LNCaP clone FGC (cell line): ENCODE results near the gene SIPA1L3.

ENCODE experiments used
- DNase-seq: peaks from one replicate; pipeline ENCODE4 v3.0.0-alpha.2; 2011; ENCODE audit warnings: low read depth
- H3K4me3 ChIP-seq: 2 replicates; pipeline ENCODE4 v1.5.1; 2011; ENCODE audit warnings: mild to moderate bottlenecking, low read depth, low read length, control low read depth
- TF ChIP-seq, protein P1 (sequence below): IDR thresholded peaks from 2 replicates; pipeline ENCODE4 v1.5.1; 2012; ENCODE audit warnings: mild to moderate bottlenecking; ENCODE audit not compliant: control insufficient read depth, insufficient read depth; ENCODE audit errors: extremely low read depth

Gene SIPA1L3

DNA sequence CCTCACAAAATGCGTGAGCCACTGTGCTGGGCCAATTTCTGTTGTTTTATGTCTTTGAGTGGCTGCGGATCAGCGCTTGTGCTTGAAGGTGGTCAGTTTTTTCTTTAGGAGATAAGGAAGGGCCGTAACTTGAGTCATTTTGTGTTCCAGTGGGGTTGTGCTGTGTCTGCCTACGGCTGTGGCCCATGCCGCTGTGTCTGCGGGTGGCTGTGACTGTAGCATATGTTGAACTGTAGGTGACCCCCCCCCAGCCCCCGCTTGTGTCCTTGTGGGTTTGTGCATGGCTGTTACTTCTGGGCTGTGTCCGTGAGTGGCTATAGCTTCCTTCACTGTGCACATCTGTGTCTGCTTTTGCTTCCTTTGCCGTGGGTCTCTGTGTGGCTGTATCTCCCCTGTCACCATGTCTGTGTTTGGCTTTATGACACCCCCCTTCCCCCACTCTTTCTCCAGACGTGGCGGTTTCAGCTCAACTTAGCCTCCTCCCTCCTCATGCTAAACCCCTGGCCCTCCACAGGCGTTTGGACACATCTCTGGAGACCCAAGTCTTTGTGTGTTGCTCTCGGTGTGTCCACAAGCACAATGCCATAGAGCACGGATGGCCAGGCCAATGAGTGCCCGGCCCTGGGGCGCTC, 348.5 kb downstream of the SIPA1L3 start:
- H3K4me3 ChIP-seq: no peak overlapping the region
- DNase-seq: no peak
- TF ChIP-seq, protein P1, sequence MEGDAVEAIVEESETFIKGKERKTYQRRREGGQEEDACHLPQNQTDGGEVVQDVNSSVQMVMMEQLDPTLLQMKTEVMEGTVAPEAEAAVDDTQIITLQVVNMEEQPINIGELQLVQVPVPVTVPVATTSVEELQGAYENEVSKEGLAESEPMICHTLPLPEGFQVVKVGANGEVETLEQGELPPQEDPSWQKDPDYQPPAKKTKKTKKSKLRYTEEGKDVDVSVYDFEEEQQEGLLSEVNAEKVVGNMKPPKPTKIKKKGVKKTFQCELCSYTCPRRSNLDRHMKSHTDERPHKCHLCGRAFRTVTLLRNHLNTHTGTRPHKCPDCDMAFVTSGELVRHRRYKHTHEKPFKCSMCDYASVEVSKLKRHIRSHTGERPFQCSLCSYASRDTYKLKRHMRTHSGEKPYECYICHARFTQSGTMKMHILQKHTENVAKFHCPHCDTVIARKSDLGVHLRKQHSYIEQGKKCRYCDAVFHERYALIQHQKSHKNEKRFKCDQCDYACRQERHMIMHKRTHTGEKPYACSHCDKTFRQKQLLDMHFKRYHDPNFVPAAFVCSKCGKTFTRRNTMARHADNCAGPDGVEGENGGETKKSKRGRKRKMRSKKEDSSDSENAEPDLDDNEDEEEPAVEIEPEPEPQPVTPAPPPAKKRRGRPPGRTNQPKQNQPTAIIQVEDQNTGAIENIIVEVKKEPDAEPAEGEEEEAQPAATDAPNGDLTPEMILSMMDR: no peak
